H9 (cell line): Measurements from ENCODE around the gene RGP1. TPM values are rescaled to one million over a fixed set of nuclear protein-coding genes. Genes with fewer than 3 reads are reported as not detected.

Experiments
- DNase-seq: peaks from one replicate; pipeline ENCODE4 v3.0.0-alpha.2; 2017
- H2AFZ ChIP-seq: one replicate; pipeline ENCODE4 v1.6.1; 2013; ENCODE audit warnings: mild to moderate bottlenecking, low read length, control low read depth, moderate library complexity
- H2AK5ac ChIP-seq: 2 replicates; pipeline ENCODE4 v1.6.1; 2013; ENCODE audit warnings: low read length, control low read depth, mixed read lengths; ENCODE audit not compliant: insufficient read length
- H2BK120ac ChIP-seq: one replicate; pipeline ENCODE4 v1.6.1; 2013; ENCODE audit warnings: low read depth, mild to moderate bottlenecking, low read length, control low read depth, inconsistent platforms; ENCODE audit not compliant: poor library complexity, severe bottlenecking
- H2BK12ac ChIP-seq: 2 replicates; pipeline ENCODE4 v1.6.1; 2013; ENCODE audit warnings: low read length, control low read depth, mixed read lengths, low read depth; ENCODE audit not compliant: insufficient read length
- H2BK15ac ChIP-seq: 2 replicates; pipeline ENCODE4 v1.6.1; 2013; ENCODE audit warnings: low read depth, low read length, control low read depth
- H2BK20ac ChIP-seq: one replicate; pipeline ENCODE4 v1.6.1; 2013; ENCODE audit warnings: low read depth, mild to moderate bottlenecking, low read length, control low read depth, inconsistent platforms; ENCODE audit not compliant: poor library complexity, severe bottlenecking
- H2BK5ac ChIP-seq: 2 replicates; pipeline ENCODE4 v1.6.1; 2013; ENCODE audit warnings: low read length, control low read depth, mixed read lengths; ENCODE audit not compliant: insufficient read length
- H3K14ac ChIP-seq: 2 replicates; pipeline ENCODE4 v1.6.1; 2013; ENCODE audit warnings: low read length, control low read depth; ENCODE audit not compliant: insufficient read depth
- H3K18ac ChIP-seq: 2 replicates; pipeline ENCODE4 v1.6.1; 2013; ENCODE audit warnings: low read depth, mild to moderate bottlenecking, mixed read lengths, low read length, control low read depth; ENCODE audit not compliant: insufficient read length
- H3K23ac ChIP-seq: 2 replicates; pipeline ENCODE4 v1.6.1; 2013; ENCODE audit warnings: low read length, control low read depth, mixed read lengths, low read depth; ENCODE audit not compliant: insufficient read length
- H3K23me2 ChIP-seq: 2 replicates; pipeline ENCODE4 v1.6.1; 2013; ENCODE audit warnings: low read depth, mild to moderate bottlenecking, mixed read lengths, low read length, control low read depth; ENCODE audit not compliant: insufficient read length, poor library complexity, severe bottlenecking
- H3K27ac ChIP-seq: 2 replicates; pipeline ENCODE4 v1.5.1; 2013; ENCODE audit warnings: low read length, control low read depth, mixed read lengths, low read depth; ENCODE audit not compliant: insufficient read length
- H3K27me3 ChIP-seq: 2 replicates; pipeline ENCODE4 v1.6.1; 2013; ENCODE audit warnings: low read length, control low read depth, inconsistent platforms; ENCODE audit not compliant: insufficient read depth
- H3K4ac ChIP-seq: 2 replicates; pipeline ENCODE4 v1.6.1; 2013; ENCODE audit warnings: low read depth, mild to moderate bottlenecking, control low read depth, inconsistent platforms, low read length, moderate library complexity
- H3K4me1 ChIP-seq: 2 replicates; pipeline ENCODE4 v1.6.1; 2013; ENCODE audit warnings: low read length, control low read depth, inconsistent platforms; ENCODE audit not compliant: insufficient read depth
- H3K4me2 ChIP-seq: 2 replicates; pipeline ENCODE4 v1.6.1; 2013; ENCODE audit warnings: low read length, control low read depth, mixed read lengths; ENCODE audit not compliant: insufficient read length, insufficient read depth
- H3K56ac ChIP-seq: 2 replicates; pipeline ENCODE4 v1.6.1; 2013; ENCODE audit warnings: low read depth, mild to moderate bottlenecking, mixed read lengths, low read length, control low read depth; ENCODE audit not compliant: insufficient read length
- H3K79me1 ChIP-seq: 2 replicates; pipeline ENCODE4 v1.6.1; 2013; ENCODE audit warnings: low read depth, mild to moderate bottlenecking, moderate library complexity, low read length, control low read depth, inconsistent platforms; ENCODE audit not compliant: insufficient read depth, poor library complexity, severe bottlenecking
- H3K79me2 ChIP-seq: 2 replicates; pipeline ENCODE4 v1.6.1; 2013; ENCODE audit warnings: low read length, control low read depth, inconsistent platforms; ENCODE audit not compliant: insufficient read depth
- H3K9ac ChIP-seq: 2 replicates; pipeline ENCODE4 v1.6.1; 2013; ENCODE audit warnings: low read length, control low read depth, mixed read lengths; ENCODE audit not compliant: insufficient read length; ENCODE audit errors: extremely low read depth
- H3K9me3 ChIP-seq: one replicate; pipeline ENCODE4 v1.6.1; 2013; ENCODE audit warnings: low read depth, low read length, inconsistent platforms; ENCODE audit not compliant: control insufficient read depth
- H3T11ph ChIP-seq: one replicate; pipeline ENCODE4 v1.6.1; 2013; ENCODE audit warnings: mild to moderate bottlenecking, low read length, control low read depth, inconsistent platforms
- H4K20me1 ChIP-seq: one replicate; pipeline ENCODE4 v1.6.1; 2013; ENCODE audit not compliant: control insufficient read depth, insufficient read length, insufficient read depth
- H4K5ac ChIP-seq: 2 replicates; pipeline ENCODE4 v1.6.1; 2013; ENCODE audit warnings: low read depth, mild to moderate bottlenecking, mixed read lengths, low read length, control low read depth; ENCODE audit not compliant: insufficient read length
- H4K8ac ChIP-seq: replicated peaks from 2 replicates; pipeline ENCODE4 v1.6.1; 2013; ENCODE audit warnings: low read length, control low read depth, mixed read lengths, low read depth; ENCODE audit not compliant: insufficient read length
- H4K91ac ChIP-seq: 2 replicates; pipeline ENCODE4 v1.6.1; 2013; ENCODE audit warnings: low read depth, mild to moderate bottlenecking, moderate library complexity, mixed read lengths, low read length, control low read depth; ENCODE audit not compliant: insufficient read length
- H3K27ac Mint-ChIP-seq, 3 experiments: 2 replicates in 2 of 3; 3 replicates in 1 of 3; pipeline ENCODE4 v1.8.0; 2020 to 2021; ENCODE audit warnings: mixed read lengths in 3 of 3, mild to moderate bottlenecking in 1 of 3, moderate library complexity in 1 of 3
- H3K27me3 Mint-ChIP-seq: 2 replicates; pipeline ENCODE4 v1.8.0; 2021; ENCODE audit warnings: low read depth, mild to moderate bottlenecking, moderate library complexity, mixed read lengths
- H3K36me3 Mint-ChIP-seq, 3 experiments: 2 replicates in 2 of 3; 3 replicates in 1 of 3; pipeline ENCODE4 v1.8.0; 2020 to 2021; ENCODE audit warnings: low read depth in 3 of 3, mixed read lengths in 3 of 3; ENCODE audit not compliant: insufficient read depth in 1 of 3
- H3K4me1 Mint-ChIP-seq, 2 experiments: 2 replicates each; pipeline ENCODE4 v1.8.0; 2020; ENCODE audit warnings: mixed read lengths in 2 of 2
- H3K4me3 Mint-ChIP-seq, 2 experiments: 2 replicates in 1 of 2; 3 replicates in 1 of 2; pipeline ENCODE4 v1.8.0; 2020 to 2021; ENCODE audit warnings: mild to moderate bottlenecking in 2 of 2, mixed read lengths in 2 of 2, moderate library complexity in 1 of 2
- H3K9me3 Mint-ChIP-seq, 2 experiments: 2 replicates in 1 of 2; 3 replicates in 1 of 2; pipeline ENCODE4 v1.8.0; 2020; ENCODE audit warnings: mild to moderate bottlenecking in 2 of 2, mixed read lengths in 2 of 2, moderate library complexity in 1 of 2
- CTCF ChIP-seq: fragments of 200-600 bp; sonication (generic); conservative IDR thresholded peaks from 3 replicates; pipeline ENCODE4 v1.8.0; 2021; ENCODE audit warnings: antibody characterized with exemption, mild to moderate bottlenecking
- WGBS: extraction: QIAGEN DNeasy Blood & Tissue Kit; methylation state at CpG from one replicate; pipeline ENCODE4 v1.1.7; 2013; ENCODE audit warnings: missing lambda C conversion rate, low lambda C conversion rate, mixed read lengths; ENCODE audit not compliant: insufficient read length; ENCODE audit errors: extremely low coverage; 5-methylcytosine and 5-hydroxymethylcytosine counted together
- total RNA-seq: library from RNA; stranded (reverse); gene quantifications from 2 replicates; pipeline ENCODE4 v1.2.1, GENCODE V29; 2021

Gene RGP1
- total RNA-seq, 1 experiment from 2014 or later, result 25.7 TPM

GRCh38 chr9:35737143-35737542, 11.9 kb upstream of the RGP1 start:
- H3K18ac ChIP-seq, result no peak overlapping the region
- H3K4me1 ChIP-seq, result no peaks in the 10 kb centered on the region
- no peak overlapping the region for H2BK20ac ChIP-seq
- Mint-ChIP-seq H3K9me3 (no peaks in the 10 kb centered on the region), H3K27ac (peak overlapping the region in 2 of 3 experiments; percentile 36 to 62; a peak in 1 of 7 replicates), H3K27me3 (no peaks in the 10 kb centered on the region; the same call in 1 of the 2 replicates), H3K36me3 (peaks cover 37 to 78% (median 70%) of the 10 kb centered on the region in 3 experiments), H3K4me3 (no peak overlapping the region), H3K4me1 (peaks cover 9% of the 10 kb centered on the region in 2 experiments)
- no peak overlapping the region for H3T11ph ChIP-seq
- H3K4me2 ChIP-seq, result no peak overlapping the region
- no peak overlapping the region for H2AFZ ChIP-seq
- H2BK120ac ChIP-seq, result no peak overlapping the region
- no peak overlapping the region for H3K27ac ChIP-seq
- no peak overlapping the region for H3K4ac ChIP-seq
- WGBS, result no CpG with 5 or more reads among the region's 7 CpGs
- no peak overlapping the region for H2BK5ac ChIP-seq
- no peak overlapping the region for H3K14ac ChIP-seq
- H4K91ac ChIP-seq, result no peak overlapping the region
- H3K23ac ChIP-seq, result no peak overlapping the region
- no peak overlapping the region for H4K5ac ChIP-seq
- H4K20me1 ChIP-seq, result no peaks in the 10 kb centered on the region
- H3K27me3 ChIP-seq, result no peaks in the 10 kb centered on the region
- no peak overlapping the region for H2BK12ac ChIP-seq
- no peak overlapping the region for H4K8ac ChIP-seq
- H3K79me2 ChIP-seq, result no peaks in the 10 kb centered on the region
- H3K9ac ChIP-seq, result no peak overlapping the region
- no peak for DNase-seq
- no peaks in the 10 kb centered on the region for H3K9me3 ChIP-seq
- no peaks in the 10 kb centered on the region for H3K79me1 ChIP-seq
- no peak for TF ChIP-seq CTCF
- no peak overlapping the region for H2BK15ac ChIP-seq
- H3K56ac ChIP-seq, result no peak overlapping the region
- H2AK5ac ChIP-seq, result no peak overlapping the region
- peaks cover 4% of the 10 kb centered on the region for H3K23me2 ChIP-seq
